Endothelial cell of umbilical vein (primary cell): ENCODE measurements around the gene HSPA6. TPM values are rescaled to one million over a fixed set of nuclear protein-coding genes. Genes with fewer than 3 reads are reported as not detected.
"Not testable (repeated sequence)": the region's sequence is repeated elsewhere in the genome, so short reads cannot be mapped to it uniquely, and the experiment has no call there.

Source experiments
- BruUV-seq: library from RNA; stranded (reverse); fragments of 400-500 nt; replicated peaks from 2 replicates; lab custom pipeline; 2021; lab: Mats Ljungman, UMichigan
- CTCF ChIA-PET: fragments of 300-600, 350-600 bp; sonication (Branson Sonifier 250); formaldehyde crosslinking; loops from one replicate; lab custom pipeline; 2021; ENCODE audit warnings: antibody characterized with exemption, inconsistent platforms; lab: Charles Lee
- POLR2A ChIA-PET: fragments of 300-600, 350-600 bp; sonication (Branson Sonifier 250); formaldehyde crosslinking; loops from one replicate; lab custom pipeline; 2021; ENCODE audit warnings: antibody characterized with exemption, inconsistent platforms; lab: Charles Lee
- DNase-seq: peaks from one replicate; pipeline ENCODE4 v3.0.0-alpha.2; 2011; ENCODE audit warnings: low read depth, low spot score
- FAIRE-seq: peaks from 2 replicates; lab custom pipeline; 2011; peaks lifted over from hg19 to GRCh38; lab: Jason Lieb, UNC
- H2AFZ ChIP-seq: 2 replicates; pipeline ENCODE4 v1.6.0; 2012; ENCODE audit warnings: low read depth, low read length, control low read depth, inconsistent platforms
- H3K27ac ChIP-seq: 2 replicates; pipeline ENCODE4 v1.5.1; 2011; ENCODE audit warnings: low read depth, mild to moderate bottlenecking, control low read depth, low read length, moderate library complexity; ENCODE audit not compliant: insufficient read depth
- H3K27me3 ChIP-seq, 2 experiments: 2 replicates each; pipeline versions ENCODE4 v1.6.0 to v1.6.1; 2011; ENCODE audit warnings: low read length in 2 of 2, mixed read lengths in 1 of 2; ENCODE audit not compliant: control insufficient read depth in 2 of 2, insufficient read depth in 2 of 2
- H3K36me3 ChIP-seq, 2 experiments: 2 replicates in 1 of 2; 3 replicates in 1 of 2; pipeline ENCODE4 v1.5.1; 2011; ENCODE audit warnings: low read length in 2 of 2, mild to moderate bottlenecking in 1 of 2, moderate library complexity in 1 of 2; ENCODE audit not compliant: control insufficient read depth in 2 of 2, insufficient read depth in 2 of 2; ENCODE audit errors: extremely low read depth in 1 of 2
- H3K4me1 ChIP-seq: 3 replicates; pipeline ENCODE4 v1.5.1; 2011; ENCODE audit warnings: mild to moderate bottlenecking, low read length; ENCODE audit not compliant: control insufficient read depth, insufficient read depth; ENCODE audit errors: extremely low read depth
- H3K4me2 ChIP-seq: 2 replicates; pipeline ENCODE4 v1.6.1; 2011; ENCODE audit warnings: low read length, control low read depth, mixed read lengths; ENCODE audit not compliant: insufficient read depth
- H3K4me3 ChIP-seq, 3 experiments: fragments of 200-600 bp in 1 of 3; sonication (generic), shearing (Covaris generic) in 1 of 3; replicated peaks in 1 of 3; 2 replicates each; pipeline ENCODE4 v1.5.1; 2011 to 2016; ENCODE audit warnings: control low read depth in 3 of 3, low read length in 3 of 3, mild to moderate bottlenecking in 2 of 3, inconsistent platforms in 1 of 3, low read depth in 1 of 3, moderate library complexity in 1 of 3; ENCODE audit not compliant: insufficient read depth in 1 of 3
- H3K79me2 ChIP-seq: 2 replicates; pipeline ENCODE4 v1.6.0; 2012; ENCODE audit warnings: low read length, inconsistent platforms; ENCODE audit not compliant: control insufficient read depth, insufficient read depth
- H3K9ac ChIP-seq: replicated peaks from 2 replicates; pipeline ENCODE3; 2011; ENCODE audit warnings: low read length, control low read depth; ENCODE audit not compliant: insufficient read depth; ENCODE audit errors: extremely low read depth
- H3K9me1 ChIP-seq: replicated peaks from 3 replicates; pipeline ENCODE4 v1.6.0; 2011; ENCODE audit warnings: mild to moderate bottlenecking, low read length; ENCODE audit not compliant: control insufficient read depth, insufficient read depth; ENCODE audit errors: extremely low read depth
- H3K9me3 ChIP-seq: replicated peaks from 2 replicates; pipeline ENCODE4 v1.5.1; 2012; ENCODE audit warnings: low read length, inconsistent platforms; ENCODE audit not compliant: control insufficient read depth, insufficient read depth
- H4K20me1 ChIP-seq: replicated peaks from 2 replicates; pipeline ENCODE3; 2011; ENCODE audit warnings: mild to moderate bottlenecking, low read length; ENCODE audit not compliant: control insufficient read depth, insufficient read depth; ENCODE audit errors: extremely low read depth
- dilution Hi-C: fragments of 300-500 bp; cut with MboI; formaldehyde crosslinking; loops from one replicate; pipeline ENCODE4 v1.15.0; 2019; ENCODE audit warnings: low sequenced_read_pairs; ENCODE audit not compliant: extremely low pct_ligation_motif_present
- intact Hi-C: fragments of 100-400 bp; cut with micrococcal nuclease; formaldehyde crosslinking; loops from one replicate; pipeline ENCODE4 v1.10.0; 2022
- polyA plus RNA-seq, 4 experiments: library from polyadenylated mRNA; depleted of rRNA in 3 of 4; stranded (reverse) in 3 of 4; unstranded in 1 of 4; fragments of >200 nt; gene quantifications; 2 replicates each; pipeline versions ENCODE4 v1.2.1 to v1.2.3, GENCODE V29; 2011 to 2012; ENCODE audit warnings: missing spikeins in 1 of 4
- total RNA-seq: library from RNA; stranded (reverse); gene quantifications from 2 replicates; pipeline ENCODE4 v1.2.3, GENCODE V29; 2021

HSPA6 gene
- total and polyA plus RNA-seq, 2 donors (not counting 3 experiments of a cell fraction or from before 2014, with no cell fraction given) = 0.10 to 0.13 TPM

- H3K4me3 ChIP-seq, H4K20me1 ChIP-seq, H3K9me3 ChIP-seq, H3K9ac ChIP-seq, FAIRE-seq, dilution Hi-C loops, H3K36me3 ChIP-seq, H3K27me3 ChIP-seq, CTCF ChIA-PET, H3K27ac ChIP-seq, DNase-seq, H3K79me2 ChIP-seq, H3K9me1 ChIP-seq, POLR2A ChIA-PET, H3K4me2 ChIP-seq, intact Hi-C loops, H2AFZ ChIP-seq, H3K4me1 ChIP-seq, BruUV-seq: not testable (repeated sequence)
These were observed 11.5 kb upstream of the HSPA6 start for GRCh38 chr1:161512636-161513447.

GRCh38 chr1:161513448-161513780, 10.9 kb upstream of the HSPA6 start:
- H2AFZ ChIP-seq, H3K4me1 ChIP-seq, DNase-seq, H3K27me3 ChIP-seq, H3K79me2 ChIP-seq, CTCF ChIA-PET, H3K27ac ChIP-seq, H4K20me1 ChIP-seq, POLR2A ChIA-PET, dilution Hi-C loops, H3K4me3 ChIP-seq, H3K4me2 ChIP-seq, H3K9me3 ChIP-seq, FAIRE-seq, BruUV-seq, intact Hi-C loops, H3K9ac ChIP-seq, H3K36me3 ChIP-seq, H3K9me1 ChIP-seq: not testable (repeated sequence)

- intact Hi-C loops, H3K27me3 ChIP-seq, dilution Hi-C loops, H3K4me1 ChIP-seq, H3K4me2 ChIP-seq, CTCF ChIA-PET, H3K36me3 ChIP-seq, H3K4me3 ChIP-seq, H2AFZ ChIP-seq, DNase-seq, H3K9ac ChIP-seq, BruUV-seq, H3K9me3 ChIP-seq, H3K79me2 ChIP-seq, H3K9me1 ChIP-seq, H4K20me1 ChIP-seq, H3K27ac ChIP-seq, POLR2A ChIA-PET: not testable (repeated sequence)
- peak; percentile 24 for FAIRE-seq
These were observed 10.4 kb upstream of the HSPA6 start for GRCh38 chr1:161513953-161514352.

GRCh38 chr1:161523041-161523816, 1.1 kb upstream of the HSPA6 start:
- intact Hi-C loops = loop anchor here (5.0 kb wide), 1 partner anchor 36 kb away; no protein-coding TSS in a partner anchor
- H2AFZ ChIP-seq, H3K27ac ChIP-seq, H3K9me3 ChIP-seq, H3K4me1 ChIP-seq, H3K79me2 ChIP-seq, H4K20me1 ChIP-seq, dilution Hi-C loops, H3K9me1 ChIP-seq, H3K9ac ChIP-seq, H3K4me3 ChIP-seq, DNase-seq, H3K4me2 ChIP-seq, H3K27me3 ChIP-seq, H3K36me3 ChIP-seq, BruUV-seq: not testable (repeated sequence)
- ChIA-PET CTCF (interaction anchor here (1.0 kb wide), 1 partner anchor 28 kb away, joined by 3 read pairs; no protein-coding TSS in a partner anchor), POLR2A (interaction anchor here (0.5 kb wide), 1 partner anchor 215 kb away, joined by 6 read pairs; no protein-coding TSS in a partner anchor)
- peak; percentile 43 for FAIRE-seq
